ENCODE data around the gene AP2A2. TPM values are rescaled to one million over a fixed set of nuclear protein-coding genes. Genes with fewer than 3 reads are reported as not detected.

Gene AP2A2
- total and polyA plus RNA-seq, 2 of the 4 experiments (the other 2 are of a cell fraction) = 19.9 to 49.0 TPM

DNA sequence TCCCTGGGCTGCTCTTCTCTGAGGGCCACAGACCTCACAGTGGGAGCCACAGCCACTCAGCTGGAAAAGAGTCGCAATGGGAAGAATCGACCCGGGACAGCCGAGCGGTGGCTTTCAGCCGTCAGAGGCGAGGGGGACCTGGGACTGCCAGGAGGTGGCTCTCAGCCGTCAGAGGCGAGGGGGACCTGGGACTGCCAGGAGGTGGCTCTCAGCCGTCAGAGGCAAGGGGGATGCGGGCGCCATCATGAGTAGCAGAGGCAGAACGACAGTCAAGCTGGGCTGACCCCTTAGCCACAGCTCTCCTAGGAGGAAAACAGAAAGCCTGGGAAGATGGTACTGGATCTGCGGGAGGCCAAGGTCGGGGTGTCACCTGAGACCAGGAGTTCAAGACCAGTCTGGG, 134.1 kb downstream of the AP2A2 start:
- peaks cover 12% of the 10 kb centered on the region for H3K4me1 ChIP-seq (ENCODE audit: control insufficient read depth, insufficient read depth, low read length)
- H3K27ac ChIP-seq (ENCODE audit: insufficient read depth, low read length) = no peak overlapping the region
- CTCF ChIA-PET = no interaction called here
- H3K9me3 ChIP-seq (ENCODE audit: control insufficient read depth, insufficient read depth, low read length) = peaks cover 5% of the 10 kb centered on the region
- H3K9ac ChIP-seq (ENCODE audit: low read depth, low read length) = no peak overlapping the region
- H3K4me2 ChIP-seq (ENCODE audit: low read depth, low read length) = no peak overlapping the region
- no peak overlapping the region for H4K5ac ChIP-seq (ENCODE audit: low read depth, low read length)
- no peaks in the 10 kb centered on the region for H3K36me3 ChIP-seq (ENCODE audit: control insufficient read depth, insufficient read depth, low read length)
- H3K4me3 ChIP-seq (ENCODE audit: insufficient read depth, low read depth, low read length) = no peak overlapping the region
- 60% methylated on average over 4 of the region's 15 CpGs; no CpG with 5 or more reads in 1 of the 2 experiments for WGBS, 2 experiments (ENCODE audit: extremely low coverage in 2 of 2, insufficient read length in 1 of 2)
- H2BK5ac ChIP-seq (ENCODE audit: low read depth, low read length, poor library complexity, severe bottlenecking) = no peak overlapping the region
- TF ChIP-seq, protein P1, sequence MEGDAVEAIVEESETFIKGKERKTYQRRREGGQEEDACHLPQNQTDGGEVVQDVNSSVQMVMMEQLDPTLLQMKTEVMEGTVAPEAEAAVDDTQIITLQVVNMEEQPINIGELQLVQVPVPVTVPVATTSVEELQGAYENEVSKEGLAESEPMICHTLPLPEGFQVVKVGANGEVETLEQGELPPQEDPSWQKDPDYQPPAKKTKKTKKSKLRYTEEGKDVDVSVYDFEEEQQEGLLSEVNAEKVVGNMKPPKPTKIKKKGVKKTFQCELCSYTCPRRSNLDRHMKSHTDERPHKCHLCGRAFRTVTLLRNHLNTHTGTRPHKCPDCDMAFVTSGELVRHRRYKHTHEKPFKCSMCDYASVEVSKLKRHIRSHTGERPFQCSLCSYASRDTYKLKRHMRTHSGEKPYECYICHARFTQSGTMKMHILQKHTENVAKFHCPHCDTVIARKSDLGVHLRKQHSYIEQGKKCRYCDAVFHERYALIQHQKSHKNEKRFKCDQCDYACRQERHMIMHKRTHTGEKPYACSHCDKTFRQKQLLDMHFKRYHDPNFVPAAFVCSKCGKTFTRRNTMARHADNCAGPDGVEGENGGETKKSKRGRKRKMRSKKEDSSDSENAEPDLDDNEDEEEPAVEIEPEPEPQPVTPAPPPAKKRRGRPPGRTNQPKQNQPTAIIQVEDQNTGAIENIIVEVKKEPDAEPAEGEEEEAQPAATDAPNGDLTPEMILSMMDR (conservative IDR thresholded peaks at IDR 0.05; ENCODE audit: low read depth, low read length) = no peak
- TF ChIP-seq RAD21 (IDR thresholded peaks at IDR 0.05; ENCODE audit: low read length) = no peak
- TF ChIP-seq, protein P2, sequence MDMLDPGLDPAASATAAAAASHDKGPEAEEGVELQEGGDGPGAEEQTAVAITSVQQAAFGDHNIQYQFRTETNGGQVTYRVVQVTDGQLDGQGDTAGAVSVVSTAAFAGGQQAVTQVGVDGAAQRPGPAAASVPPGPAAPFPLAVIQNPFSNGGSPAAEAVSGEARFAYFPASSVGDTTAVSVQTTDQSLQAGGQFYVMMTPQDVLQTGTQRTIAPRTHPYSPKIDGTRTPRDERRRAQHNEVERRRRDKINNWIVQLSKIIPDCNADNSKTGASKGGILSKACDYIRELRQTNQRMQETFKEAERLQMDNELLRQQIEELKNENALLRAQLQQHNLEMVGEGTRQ (IDR thresholded peaks at IDR 0.05; ENCODE audit: low read depth, low read length) = no peak
- no peak for TF ChIP-seq FOS (IDR thresholded peaks at IDR 0.05; ENCODE audit: low read depth, low read length)
- no peak for TF ChIP-seq RFX5 (IDR thresholded peaks at IDR 0.05; ENCODE audit: low read depth, low read length)
- H2BK20ac ChIP-seq (ENCODE audit: low read depth, low read length) = no peak overlapping the region
- no peak overlapping the region for H4K8ac ChIP-seq (ENCODE audit: low read depth in 2 of 2, low read length in 2 of 2)
- dilution Hi-C loops (cut with HindIII; ENCODE audit: low sequenced_read_pairs, unreplicated experiment) = no loop called here
- H3K27me3 ChIP-seq (ENCODE audit: control insufficient read depth, insufficient read depth, low read length) = no peaks in the 10 kb centered on the region; the same call in 1 of the 2 replicates
- no peak overlapping the region for H2BK120ac ChIP-seq (ENCODE audit: low read depth, low read length)
- H3K56ac ChIP-seq (ENCODE audit: extremely low read depth, insufficient read depth, low read length) = no peak overlapping the region
- POLR2A ChIA-PET (ENCODE audit: unreplicated experiment) = no interaction called here
- no peak overlapping the region for H2BK15ac ChIP-seq (ENCODE audit: low read depth, low read length)
- no peaks in the 10 kb centered on the region for H4K20me1 ChIP-seq (ENCODE audit: insufficient read depth, low read length)
- no peak overlapping the region for H2AK9ac ChIP-seq (replicated peaks; ENCODE audit: low read depth, low read length, poor library complexity)
- H3K9me1 ChIP-seq (ENCODE audit: insufficient read depth, low read length) = no peaks in the 10 kb centered on the region
- ATAC-seq (ENCODE audit: low read depth) (no peak), DNase-seq (no peak)
- no peak overlapping the region for H3K18ac ChIP-seq (ENCODE audit: low read depth, low read length)
- in situ Hi-C loops (cut with MboI; ENCODE audit: low sequenced_read_pairs) = no loop called here
- H3K23ac ChIP-seq (ENCODE audit: low read depth, low read length) = no peak overlapping the region
- H3K79me1 ChIP-seq (ENCODE audit: low read depth in 1 of 2, low read length in 2 of 2) = no peaks in the 10 kb centered on the region
- H4K91ac ChIP-seq (ENCODE audit: insufficient read depth, low read depth, low read length) = no peak overlapping the region
- H3K14ac ChIP-seq (replicated peaks; ENCODE audit: low read depth, low read length) = no peak overlapping the region
- H2AFZ ChIP-seq (replicated peaks; ENCODE audit: low read length, poor library complexity) = no peak overlapping the region
- no TSS peak for BruUV-seq (replicated peaks)
- intact Hi-C loops (cut with micrococcal nuclease) = loop anchor here (10.0 kb wide), 1 partner anchor 215 kb away; the partner anchor contains the start of genes POLR2L and TSPAN4
- no peak overlapping the region for H2AK5ac ChIP-seq (ENCODE audit: low read depth, low read length)
- H3K4ac ChIP-seq (ENCODE audit: low read depth, low read length) = no peak overlapping the region

All from IMR-90 (cell line).